ENCODE results near the gene LACC1.
A peak's percentile ranks its signal among the peaks of the same experiment; 100 is the strongest.

The LACC1 gene

GRCh38 chr13:43884222-43884621 is 4.5 kb downstream of the LACC1 start:
- in situ Hi-C loops (cut with HindIII; ENCODE audit: low pct_ligation_motif_present, low sequenced_read_pairs): no loop called here
- TF ChIP-seq CTCF (IDR thresholded peaks at IDR 0.05; ENCODE audit: low read depth, low read length, missing control alignments): no peak
- Histone ChIP-seq H3K27ac (no peak overlapping the region), H3K4me3 (ENCODE audit: low read depth, low read length) (no peak overlapping the region), H3K27me3 (replicated peaks) (no peaks in the 10 kb centered on the region), H3K36me3 (replicated peaks) (no peaks in the 10 kb centered on the region)
- no peak for DNase-seq

GRCh38 chr13:43894438-43894837 is 14.7 kb downstream of the LACC1 start:
- H3K4me3 ChIP-seq (ENCODE audit: low read depth, low read length): no peak overlapping the region
- no peak for DNase-seq
- H3K27me3 ChIP-seq (replicated peaks): no peaks in the 10 kb centered on the region
- no peak overlapping the region for H3K27ac ChIP-seq
- TF ChIP-seq CTCF (IDR thresholded peaks at IDR 0.05; ENCODE audit: low read depth, low read length, missing control alignments): peak; percentile 14
- in situ Hi-C loops (cut with HindIII; ENCODE audit: low pct_ligation_motif_present, low sequenced_read_pairs): no loop called here
- H3K36me3 ChIP-seq (replicated peaks): no peaks in the 10 kb centered on the region

- Histone ChIP-seq H3K27ac (no peak overlapping the region), H3K4me3 (ENCODE audit: low read depth, low read length) (no peak overlapping the region), H3K36me3 (replicated peaks) (no peaks in the 10 kb centered on the region), H3K27me3 (replicated peaks) (no peaks in the 10 kb centered on the region)
- in situ Hi-C loops (cut with HindIII; ENCODE audit: low pct_ligation_motif_present, low sequenced_read_pairs): no loop called here
- no peak for DNase-seq
- no peak for TF ChIP-seq CTCF (IDR thresholded peaks at IDR 0.05; ENCODE audit: low read depth, low read length, missing control alignments)
Observed at GRCh38 chr13:43895940-43896339, 16.2 kb downstream of the LACC1 start.

- no peaks in the 10 kb centered on the region for H3K27me3 ChIP-seq (replicated peaks)
- in situ Hi-C loops (cut with HindIII; ENCODE audit: low pct_ligation_motif_present, low sequenced_read_pairs): loop anchor here (25.0 kb wide), 1 partner anchor 557 kb away; no protein-coding TSS in a partner anchor
- no peak overlapping the region for H3K27ac ChIP-seq
- no peaks in the 10 kb centered on the region for H3K36me3 ChIP-seq (replicated peaks)
- no peak overlapping the region for H3K4me3 ChIP-seq (ENCODE audit: low read depth, low read length)
- peak; percentile 60 for DNase-seq
- peak; percentile 52 for TF ChIP-seq CTCF (IDR thresholded peaks at IDR 0.05; ENCODE audit: low read depth, low read length, missing control alignments)
Observed at GRCh38 chr13:43905435-43906031, 25.8 kb downstream of the LACC1 start.

GRCh38 chr13:43908156-43909126 is 28.7 kb downstream of the LACC1 start:
- Histone ChIP-seq H3K4me3 (ENCODE audit: low read depth, low read length) (no peak overlapping the region), H3K36me3 (replicated peaks) (no peaks in the 10 kb centered on the region), H3K27ac (peak overlapping the region; percentile 46), H3K27me3 (replicated peaks) (no peaks in the 10 kb centered on the region)
- TF ChIP-seq CTCF (IDR thresholded peaks at IDR 0.05; ENCODE audit: low read depth, low read length, missing control alignments): peak; percentile 24
- DNase-seq: peak; percentile 62
- in situ Hi-C loops (cut with HindIII; ENCODE audit: low pct_ligation_motif_present, low sequenced_read_pairs): loop anchor here (25.0 kb wide), 1 partner anchor 554 kb away; no protein-coding TSS in a partner anchor
